T-helper 2 cell treated with Interferon-gamma antibody and Interleukin-4, amounts not matched to agents 5 μg/mL and 100 μg/mL, for 36 hours (primary cell): Measurements from ENCODE around the gene IER5.

Experiments
- DNase-seq: peaks from one replicate; pipeline ENCODE4 v3.0.0; 2021; ENCODE audit warnings: low spot score
- H3K27ac Mint-ChIP-seq: one replicate; pipeline ENCODE4 v1.8.0; 2021; ENCODE audit warnings: mild to moderate bottlenecking, mixed read lengths
- H3K27me3 Mint-ChIP-seq: one replicate; pipeline ENCODE4 v1.8.0; 2021; ENCODE audit warnings: low read depth, mixed read lengths
- H3K36me3 Mint-ChIP-seq: one replicate; pipeline ENCODE4 v1.8.0; 2021; ENCODE audit warnings: low read depth, mixed read lengths
- H3K4me1 Mint-ChIP-seq: one replicate; pipeline ENCODE4 v1.8.0; 2021; ENCODE audit warnings: low read depth, mixed read lengths
- H3K4me3 Mint-ChIP-seq: one replicate; pipeline ENCODE4 v1.8.0; 2022; ENCODE audit warnings: mild to moderate bottlenecking, moderate library complexity, mixed read lengths
- H3K9me3 Mint-ChIP-seq: one replicate; pipeline ENCODE4 v1.8.0; 2021; ENCODE audit warnings: mixed read lengths

The IER5 gene

DNA sequence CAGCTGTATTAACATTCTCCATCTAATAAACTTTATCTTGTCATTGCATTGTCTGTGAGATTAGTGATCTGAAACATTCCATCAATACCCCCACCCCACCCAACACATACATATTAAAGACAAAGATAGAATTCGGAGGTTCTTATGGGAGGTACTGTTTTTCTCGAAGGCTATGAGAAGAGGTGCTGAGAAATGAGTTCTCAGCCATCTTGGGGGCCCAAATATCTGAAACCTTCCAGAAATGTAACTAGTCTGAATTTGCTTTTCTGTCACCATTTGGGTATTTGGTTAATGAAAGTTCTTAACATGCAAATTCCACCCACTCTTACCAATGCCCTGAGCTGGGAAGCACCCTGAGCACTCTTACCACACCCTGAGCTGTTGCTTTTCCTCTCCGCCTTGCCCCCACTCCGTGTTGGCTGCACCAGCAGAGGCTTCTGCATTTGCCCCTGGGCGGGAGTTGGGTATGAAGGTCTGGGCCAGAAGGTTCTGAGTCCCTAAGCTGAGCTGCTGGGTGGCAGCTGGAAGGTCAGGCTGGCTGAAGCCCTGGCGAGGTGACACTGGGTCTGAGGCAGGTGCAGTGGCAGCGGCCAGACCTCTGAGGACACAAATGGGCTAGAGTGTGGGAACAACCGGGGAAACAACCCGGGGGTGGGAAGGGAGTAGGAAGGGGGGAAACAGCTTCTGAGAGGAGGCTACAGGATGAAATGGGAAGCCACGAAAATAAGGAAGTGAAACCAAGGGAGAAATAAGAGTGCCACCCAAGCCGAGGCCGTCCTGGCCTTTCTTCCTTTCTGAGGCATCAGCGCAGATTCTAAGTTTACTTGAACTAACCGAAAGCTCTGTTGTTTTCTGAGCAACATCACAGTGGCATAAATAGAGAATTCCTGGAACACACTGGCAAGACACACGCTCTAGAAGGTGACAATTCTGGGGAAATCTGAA lies 26.3 kb upstream of the IER5 start:
- H3K4me1 Mint-ChIP-seq: peaks cover 18% of the 10 kb centered on the region
- H3K4me3 Mint-ChIP-seq: peak overlapping the region; percentile 67
- H3K9me3 Mint-ChIP-seq: peaks cover 10% of the 10 kb centered on the region
- H3K36me3 Mint-ChIP-seq: peaks cover 31% of the 10 kb centered on the region
- H3K27me3 Mint-ChIP-seq: no peaks in the 10 kb centered on the region
- H3K27ac Mint-ChIP-seq: peak overlapping the region; percentile 82
- DNase-seq: no peak

DNA sequence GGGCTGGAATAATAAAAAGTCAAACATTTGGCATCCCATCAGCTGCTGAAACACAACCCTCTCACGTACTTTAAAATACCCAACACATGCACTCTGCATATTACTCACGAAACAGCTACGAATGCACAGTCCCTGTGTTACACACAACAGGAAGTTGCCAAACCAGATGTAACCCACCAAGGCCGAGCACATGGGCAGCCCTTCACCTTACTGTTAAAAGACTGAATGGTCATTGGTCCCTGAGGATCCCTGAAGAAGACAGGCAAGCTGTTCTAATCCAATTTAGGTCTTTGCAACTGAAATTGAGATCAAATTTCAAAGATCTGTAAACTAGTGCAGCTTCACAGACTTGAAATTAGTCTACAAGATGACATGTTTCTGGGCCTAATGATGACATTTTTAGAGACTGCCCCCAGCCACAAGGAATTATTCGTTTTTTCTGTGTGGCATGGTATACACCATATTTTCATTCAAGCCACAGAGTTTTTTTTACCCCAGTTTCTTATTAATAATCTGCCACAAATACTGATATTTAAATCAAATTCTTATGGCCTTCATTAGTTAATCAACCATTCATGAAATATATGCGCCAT lies 25.6 kb upstream of the IER5 start:
- DNase-seq: peak; percentile 31
- no peaks in the 10 kb centered on the region for H3K27me3 Mint-ChIP-seq
- peak overlapping the region; percentile 82 for H3K27ac Mint-ChIP-seq
- peaks cover 28% of the 10 kb centered on the region for H3K36me3 Mint-ChIP-seq
- peaks cover 10% of the 10 kb centered on the region for H3K9me3 Mint-ChIP-seq
- H3K4me3 Mint-ChIP-seq: peak overlapping the region; percentile 67
- H3K4me1 Mint-ChIP-seq: peaks cover 18% of the 10 kb centered on the region

DNA sequence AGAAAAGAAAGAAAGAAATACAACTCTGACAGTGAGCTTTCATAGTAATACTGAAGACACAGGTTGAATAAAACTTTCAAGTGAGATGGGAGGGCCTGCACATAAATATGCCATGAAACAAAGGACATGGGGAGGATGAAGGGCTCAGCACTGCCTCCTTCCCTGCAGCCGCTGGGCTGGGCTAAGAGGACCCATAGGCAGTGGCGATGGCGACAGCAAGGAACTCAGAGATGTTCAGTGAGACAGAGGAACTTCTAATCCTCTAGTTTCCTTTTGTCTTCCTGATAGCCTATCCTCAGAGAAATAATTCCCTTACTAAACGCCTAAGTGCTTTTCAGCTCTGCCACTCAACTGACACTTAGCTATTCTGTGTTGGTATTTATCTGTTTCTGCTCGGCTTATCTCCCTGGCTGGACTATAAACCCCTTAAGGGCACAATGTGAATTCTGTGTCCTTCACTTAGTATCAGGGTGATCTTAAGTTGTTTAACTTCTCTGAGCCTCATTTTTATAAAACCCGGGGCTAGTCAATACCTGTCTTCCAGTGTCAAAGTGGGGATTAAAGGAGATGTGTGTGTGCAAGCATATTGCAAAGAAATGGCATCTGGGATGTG lies 24.4 kb upstream of the IER5 start:
- Mint-ChIP-seq H3K4me3 (no peak overlapping the region), H3K36me3 (peaks cover 17% of the 10 kb centered on the region), H3K27me3 (peaks cover 3% of the 10 kb centered on the region), H3K27ac (no peak overlapping the region), H3K9me3 (peaks cover 7% of the 10 kb centered on the region), H3K4me1 (peaks cover 16% of the 10 kb centered on the region)
- DNase-seq: no peak

DNA sequence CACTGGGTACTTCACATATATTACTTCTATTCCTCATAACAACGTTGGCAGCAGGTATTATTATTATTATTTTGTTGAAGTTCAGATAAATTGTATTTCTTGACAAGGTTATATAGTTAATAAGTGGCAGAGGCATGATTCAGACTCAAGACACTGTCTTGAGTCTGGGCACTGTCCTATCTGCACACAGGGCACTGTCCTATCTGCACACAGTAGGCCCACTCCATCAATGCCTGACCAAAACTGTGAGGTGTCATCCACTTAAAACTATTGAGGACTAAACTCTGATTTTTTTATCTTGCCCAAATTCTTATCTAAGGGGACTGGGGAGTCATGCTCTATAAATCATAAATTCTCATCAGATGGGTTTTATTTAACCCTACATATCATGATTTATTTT lies 23.8 kb upstream of the IER5 start:
- Mint-ChIP-seq H3K27me3 (peaks cover 3% of the 10 kb centered on the region), H3K36me3 (peaks cover 11% of the 10 kb centered on the region), H3K4me3 (no peak overlapping the region), H3K4me1 (peaks cover 16% of the 10 kb centered on the region), H3K27ac (no peak overlapping the region), H3K9me3 (peaks cover under 1% of the 10 kb centered on the region)
- DNase-seq: no peak

DNA sequence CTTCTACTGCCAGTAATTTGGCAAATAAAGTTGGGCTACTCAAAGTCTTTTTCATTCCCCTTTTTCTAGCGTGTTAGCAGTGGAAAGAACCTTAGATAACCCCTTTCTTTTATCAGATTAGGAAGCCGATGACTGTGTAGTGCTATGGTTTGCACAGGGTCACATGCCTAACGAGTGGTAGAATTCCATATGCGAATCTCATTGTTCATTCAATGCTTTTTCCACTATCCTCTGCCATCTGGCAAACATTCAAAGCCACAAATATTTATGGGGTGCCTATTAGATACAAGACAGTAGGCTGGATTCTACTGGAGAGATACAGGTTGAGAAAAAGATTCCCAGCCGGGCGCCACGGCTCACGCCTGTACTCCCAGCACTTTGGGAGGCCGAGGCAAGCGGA lies 14.9 kb upstream of the IER5 start:
- Mint-ChIP-seq H3K4me1 (peaks cover 5% of the 10 kb centered on the region), H3K9me3 (no peaks in the 10 kb centered on the region), H3K4me3 (no peak overlapping the region), H3K27me3 (peaks cover 8% of the 10 kb centered on the region), H3K36me3 (no peaks in the 10 kb centered on the region), H3K27ac (no peak overlapping the region)
- no peak for DNase-seq

DNA sequence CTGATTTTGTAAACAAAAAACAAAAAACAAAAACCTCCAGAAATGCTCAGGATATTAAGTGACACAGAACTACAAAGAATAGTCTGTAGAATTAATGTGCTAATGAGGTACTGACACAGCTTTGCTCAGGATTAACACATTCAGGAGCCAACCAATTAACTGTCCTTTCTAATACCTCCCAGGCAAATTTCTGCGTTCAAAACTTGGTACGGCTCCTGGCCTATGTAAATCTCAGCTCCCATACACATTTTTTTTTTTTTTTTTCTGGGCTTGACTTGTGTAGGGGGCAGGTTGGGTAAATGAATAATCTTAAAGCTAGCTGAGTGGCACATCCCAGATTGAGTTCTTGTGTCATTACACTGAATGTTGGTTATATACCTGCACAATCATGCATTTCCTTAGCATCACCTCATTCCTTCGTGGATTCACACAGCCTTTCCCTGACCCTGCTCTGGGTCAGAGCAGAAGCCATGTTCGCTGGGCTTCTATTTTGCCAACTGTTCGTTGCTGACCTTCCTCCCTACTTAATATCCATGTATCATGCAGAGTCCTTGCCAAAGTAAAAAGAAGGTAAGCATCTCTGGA lies 12.6 kb upstream of the IER5 start:
- no peak for DNase-seq
- Mint-ChIP-seq H3K27me3 (peaks cover 4% of the 10 kb centered on the region), H3K9me3 (no peaks in the 10 kb centered on the region), H3K27ac (no peak overlapping the region), H3K4me1 (peaks cover 18% of the 10 kb centered on the region), H3K4me3 (no peak overlapping the region), H3K36me3 (no peaks in the 10 kb centered on the region)

DNA sequence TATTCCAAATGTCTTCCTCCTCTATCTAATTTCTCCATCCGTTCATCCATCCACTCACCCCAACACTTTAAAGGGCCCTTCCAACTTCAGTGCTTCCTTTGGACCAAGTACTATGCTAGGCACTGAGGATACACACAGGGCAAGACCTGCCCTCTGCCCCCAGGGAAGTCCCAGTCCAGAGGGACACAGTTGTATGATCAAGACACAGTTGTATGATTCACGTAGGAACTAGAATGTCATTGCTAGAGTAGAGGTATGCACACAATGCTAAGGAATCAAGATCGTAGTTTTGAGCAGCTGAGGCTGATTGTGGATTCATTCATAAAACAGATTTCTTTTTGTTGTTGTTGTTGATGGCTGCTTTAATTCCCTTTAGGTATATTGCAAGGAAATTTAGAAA lies 11.6 kb upstream of the IER5 start:
- H3K4me3 Mint-ChIP-seq: no peak overlapping the region
- H3K36me3 Mint-ChIP-seq: no peaks in the 10 kb centered on the region
- H3K9me3 Mint-ChIP-seq: no peaks in the 10 kb centered on the region
- no peak for DNase-seq
- H3K27ac Mint-ChIP-seq: no peak overlapping the region
- H3K4me1 Mint-ChIP-seq: peaks cover 20% of the 10 kb centered on the region
- peaks cover 4% of the 10 kb centered on the region for H3K27me3 Mint-ChIP-seq

DNA sequence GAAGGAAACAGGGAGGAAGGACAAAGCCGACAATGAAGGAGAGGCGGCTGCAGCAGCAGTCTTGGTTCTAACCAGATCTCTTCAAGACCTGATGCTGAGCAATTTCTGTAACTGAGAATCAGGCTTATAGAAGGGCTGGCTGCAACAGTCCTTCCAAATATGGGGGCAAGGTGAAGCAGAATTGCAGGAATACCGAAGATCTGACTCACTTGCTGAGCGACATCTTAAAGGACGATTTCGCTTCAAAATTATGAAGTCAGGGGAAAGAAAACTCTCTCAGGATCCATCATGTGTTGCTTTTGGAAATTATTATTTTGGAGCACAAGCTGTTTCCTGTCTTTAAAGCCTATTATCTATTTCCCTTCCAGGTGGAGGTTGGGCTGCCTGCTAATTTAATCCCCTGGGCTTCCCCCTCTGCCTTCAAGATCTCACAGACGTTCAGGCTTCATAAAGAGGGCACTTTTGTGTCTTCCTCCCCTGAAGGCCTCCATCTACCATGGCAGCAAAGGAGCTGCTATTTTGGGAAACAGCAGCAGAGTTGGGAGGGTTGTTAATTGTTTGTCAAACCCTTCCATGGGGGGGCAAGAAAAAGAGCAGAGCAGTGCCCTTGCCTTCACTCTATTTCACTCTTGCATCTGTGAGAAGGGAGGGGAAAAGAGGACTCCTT lies 10.8 kb upstream of the IER5 start:
- Mint-ChIP-seq H3K9me3 (no peaks in the 10 kb centered on the region), H3K27me3 (peaks cover 4% of the 10 kb centered on the region), H3K4me3 (no peak overlapping the region), H3K27ac (no peak overlapping the region), H3K36me3 (no peaks in the 10 kb centered on the region), H3K4me1 (peaks cover 20% of the 10 kb centered on the region)
- no peak for DNase-seq

DNA sequence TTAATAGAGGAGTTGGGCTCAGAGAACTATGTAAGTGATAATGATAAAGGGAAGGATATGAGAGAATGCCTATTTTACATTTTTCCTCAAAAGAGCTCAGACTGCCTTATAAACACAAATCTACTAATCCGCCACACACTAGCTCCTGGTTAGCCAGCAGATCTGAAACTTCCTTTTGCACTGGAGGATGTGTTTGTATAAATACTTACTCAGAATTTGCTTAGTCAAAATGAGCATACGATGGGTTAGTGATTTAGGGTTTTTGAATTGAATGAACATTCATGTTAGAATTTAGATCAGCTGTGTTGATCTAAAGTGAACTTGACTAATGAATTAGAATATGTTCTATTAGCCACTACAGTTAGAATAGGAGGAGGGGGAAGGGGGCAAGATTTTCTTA lies 9.1 kb upstream of the IER5 start:
- H3K4me3 Mint-ChIP-seq: peak overlapping the region; percentile 8
- no peak for DNase-seq
- H3K4me1 Mint-ChIP-seq: peaks cover 26% of the 10 kb centered on the region
- no peaks in the 10 kb centered on the region for H3K36me3 Mint-ChIP-seq
- peaks cover 4% of the 10 kb centered on the region for H3K27me3 Mint-ChIP-seq
- no peak overlapping the region for H3K27ac Mint-ChIP-seq
- no peaks in the 10 kb centered on the region for H3K9me3 Mint-ChIP-seq

DNA sequence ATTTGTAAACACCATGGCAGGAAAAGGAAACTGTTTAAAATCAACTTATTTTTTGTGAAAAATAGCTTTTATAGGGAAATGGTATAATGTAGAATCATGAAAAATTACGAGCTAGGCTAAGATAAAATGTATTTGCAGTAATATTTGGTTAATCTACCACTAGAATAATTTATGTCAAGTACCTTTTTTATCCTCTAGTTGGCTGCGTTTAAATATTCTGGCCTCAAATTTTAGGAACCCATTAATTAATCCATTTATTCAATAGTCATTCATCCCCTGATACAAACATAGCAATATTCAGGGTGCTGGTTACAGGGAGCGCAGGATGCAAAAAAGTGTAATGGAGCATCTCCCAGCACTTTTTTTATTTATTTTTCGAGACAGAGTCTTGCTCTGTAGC lies 8.6 kb upstream of the IER5 start:
- Mint-ChIP-seq H3K36me3 (no peaks in the 10 kb centered on the region), H3K9me3 (no peaks in the 10 kb centered on the region), H3K4me1 (peaks cover 28% of the 10 kb centered on the region), H3K27me3 (peaks cover 2% of the 10 kb centered on the region), H3K4me3 (peak overlapping the region; percentile 8), H3K27ac (no peak overlapping the region)
- DNase-seq: no peak

DNA sequence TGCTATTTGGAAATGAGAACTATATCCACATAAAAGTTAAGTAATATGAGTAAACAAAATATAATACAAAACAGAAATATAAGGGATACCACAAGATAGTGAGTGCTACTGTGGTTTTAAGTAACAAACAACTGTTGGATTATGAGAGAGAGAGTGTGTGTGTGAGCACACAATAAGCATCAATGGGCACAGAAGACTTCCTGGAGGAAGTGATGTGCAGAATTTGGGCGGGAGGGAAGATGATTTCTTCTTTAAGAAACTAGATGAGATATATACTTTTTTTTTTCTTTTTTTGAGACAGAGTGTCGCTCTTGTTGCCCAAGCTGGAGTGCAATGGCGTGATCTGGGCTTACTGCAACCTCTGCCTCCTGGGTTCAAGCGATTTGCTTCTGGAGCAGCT lies 7.9 kb upstream of the IER5 start:
- Mint-ChIP-seq H3K9me3 (no peaks in the 10 kb centered on the region), H3K36me3 (no peaks in the 10 kb centered on the region), H3K4me3 (no peak overlapping the region), H3K27ac (no peak overlapping the region), H3K4me1 (peaks cover 30% of the 10 kb centered on the region), H3K27me3 (peaks cover 2% of the 10 kb centered on the region)
- DNase-seq: no peak

DNA sequence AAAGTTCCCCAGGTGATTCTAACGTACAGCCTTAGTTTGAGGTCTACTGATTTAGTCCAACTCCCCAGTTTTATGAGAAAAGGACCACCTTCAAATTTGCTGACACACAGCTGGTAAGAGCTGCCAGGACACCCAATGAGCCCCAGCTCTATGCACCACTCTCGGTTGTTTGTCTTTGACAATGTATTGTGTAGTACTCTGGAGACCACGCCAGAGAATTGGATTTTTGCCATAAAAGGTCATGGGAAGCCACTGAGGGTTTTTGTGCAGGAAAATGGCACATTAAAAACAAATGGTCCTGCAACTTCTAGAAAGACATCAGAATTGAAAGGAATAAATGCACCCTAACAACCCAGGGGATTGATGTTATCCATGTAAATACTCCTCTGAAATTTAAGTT lies 7.1 kb upstream of the IER5 start:
- Mint-ChIP-seq H3K27ac (no peak overlapping the region), H3K4me1 (peaks cover 32% of the 10 kb centered on the region), H3K9me3 (no peaks in the 10 kb centered on the region), H3K27me3 (peaks cover 2% of the 10 kb centered on the region), H3K4me3 (no peak overlapping the region), H3K36me3 (no peaks in the 10 kb centered on the region)
- no peak for DNase-seq

DNA sequence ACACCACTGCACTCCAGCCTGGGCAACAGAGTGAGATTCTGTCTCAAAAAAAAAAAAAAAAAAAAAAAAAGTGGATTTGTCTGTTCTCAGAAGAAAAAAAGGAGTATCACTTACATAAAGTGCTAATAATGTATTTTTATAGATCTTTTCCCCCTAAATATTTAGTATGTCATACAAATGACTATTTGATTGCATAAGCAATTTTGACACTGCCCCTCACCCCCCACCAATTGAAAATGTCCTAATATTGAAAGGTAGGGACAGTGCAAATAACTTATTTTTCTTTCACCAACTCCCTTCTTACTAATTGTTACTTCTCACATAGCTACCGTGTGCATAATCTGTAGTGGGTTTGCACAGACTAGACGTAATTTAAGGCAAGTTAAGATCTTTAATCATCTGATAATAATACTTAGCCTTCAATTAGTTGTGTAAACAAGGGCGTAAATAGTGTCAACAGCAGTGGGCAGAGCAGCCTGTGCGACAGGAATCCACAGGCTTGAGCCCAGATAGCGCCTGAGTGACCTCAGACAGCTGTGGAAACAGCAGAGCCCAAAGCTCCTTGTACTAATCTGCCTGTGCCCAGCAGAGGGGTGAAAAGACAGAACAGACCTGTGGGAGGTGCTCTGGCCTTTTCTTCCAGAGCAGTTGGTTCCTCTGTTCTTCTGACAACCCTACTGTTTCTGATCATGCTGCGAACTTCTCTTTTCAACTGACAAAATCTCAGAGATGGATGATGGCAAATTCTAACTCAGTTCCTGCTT lies 4.5 kb upstream of the IER5 start:
- Mint-ChIP-seq H3K36me3 (peaks cover 3% of the 10 kb centered on the region), H3K4me1 (peaks cover 41% of the 10 kb centered on the region), H3K9me3 (no peaks in the 10 kb centered on the region), H3K27me3 (peaks cover 2% of the 10 kb centered on the region), H3K27ac (no peak overlapping the region), H3K4me3 (no peak overlapping the region)
- DNase-seq: peak; percentile 46
